ENCODE measurements around the gene DOLPP1.
"Not testable (repeated sequence)": the region's sequence is repeated elsewhere in the genome, so short reads cannot be mapped to it uniquely, and the experiment has no call there.

The DOLPP1 gene

GRCh38 chr9:129033216-129033615 lies 47.7 kb upstream of the DOLPP1 start:
- Histone ChIP-seq H3K9me3 (ENCODE audit: control insufficient read depth, insufficient read depth, low read length) (no peaks in the 10 kb centered on the region), H3K79me2 (ENCODE audit: control insufficient read depth, low read length) (peaks cover 18% of the 10 kb centered on the region), H3K9me2 (replicated peaks; ENCODE audit: control insufficient read depth, low read length) (no peaks in the 10 kb centered on the region), H4K20me1 (ENCODE audit: control insufficient read depth, insufficient read depth, low read depth, low read length) (no peaks in the 10 kb centered on the region), H3F3A (ENCODE audit: control insufficient read depth, insufficient read depth) (no peaks in the 10 kb centered on the region), H3K4me3 (ENCODE audit: low read length) (no peak overlapping the region), H3K27me3 (ENCODE audit: control insufficient read depth, low read length) (no peaks in the 10 kb centered on the region), H3K4me2 (ENCODE audit: low read length) (no peak overlapping the region), H3K27ac (ENCODE audit: low read depth, low read length) (no peak overlapping the region), H3K4me1 (ENCODE audit: control insufficient read depth, low read length) (peaks cover 25% of the 10 kb centered on the region), H3K36me3 (ENCODE audit: control insufficient read depth, low read length) (no peaks in the 10 kb centered on the region)
- TF ChIP-seq, protein P1, sequence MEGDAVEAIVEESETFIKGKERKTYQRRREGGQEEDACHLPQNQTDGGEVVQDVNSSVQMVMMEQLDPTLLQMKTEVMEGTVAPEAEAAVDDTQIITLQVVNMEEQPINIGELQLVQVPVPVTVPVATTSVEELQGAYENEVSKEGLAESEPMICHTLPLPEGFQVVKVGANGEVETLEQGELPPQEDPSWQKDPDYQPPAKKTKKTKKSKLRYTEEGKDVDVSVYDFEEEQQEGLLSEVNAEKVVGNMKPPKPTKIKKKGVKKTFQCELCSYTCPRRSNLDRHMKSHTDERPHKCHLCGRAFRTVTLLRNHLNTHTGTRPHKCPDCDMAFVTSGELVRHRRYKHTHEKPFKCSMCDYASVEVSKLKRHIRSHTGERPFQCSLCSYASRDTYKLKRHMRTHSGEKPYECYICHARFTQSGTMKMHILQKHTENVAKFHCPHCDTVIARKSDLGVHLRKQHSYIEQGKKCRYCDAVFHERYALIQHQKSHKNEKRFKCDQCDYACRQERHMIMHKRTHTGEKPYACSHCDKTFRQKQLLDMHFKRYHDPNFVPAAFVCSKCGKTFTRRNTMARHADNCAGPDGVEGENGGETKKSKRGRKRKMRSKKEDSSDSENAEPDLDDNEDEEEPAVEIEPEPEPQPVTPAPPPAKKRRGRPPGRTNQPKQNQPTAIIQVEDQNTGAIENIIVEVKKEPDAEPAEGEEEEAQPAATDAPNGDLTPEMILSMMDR (IDR thresholded peaks at IDR 0.05; ENCODE audit: low read depth, low read length, poor library complexity, severe bottlenecking), result no peak
- TF ChIP-seq EZH2phosphoT487 (IDR thresholded peaks at IDR 0.05; ENCODE audit: borderline replicate concordance, low read length), result no peak

DNA sequence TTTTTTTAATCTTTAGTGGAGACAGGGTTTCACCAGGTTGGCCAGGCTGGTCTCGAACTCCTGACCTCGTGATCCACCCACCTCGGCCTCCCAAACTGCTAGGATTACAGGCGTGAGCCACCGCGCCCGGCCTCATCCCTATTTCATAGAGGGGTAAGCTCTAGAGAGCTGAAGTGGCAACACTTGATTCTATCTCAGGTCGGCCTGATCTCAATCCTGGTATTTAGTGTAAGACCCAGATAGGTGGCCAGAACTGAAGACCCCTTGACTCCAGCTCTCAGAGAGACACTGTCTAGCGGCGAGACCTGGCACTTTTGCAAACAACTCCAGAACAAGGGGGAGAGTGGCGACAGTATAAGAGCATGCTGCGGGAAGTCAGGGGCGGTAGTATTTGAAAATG lies 45.1 kb upstream of the DOLPP1 start:
- Histone ChIP-seq H3K4me3 (ENCODE audit: low read length) (peak overlapping the region; percentile 70), H3K79me2 (ENCODE audit: control insufficient read depth, low read length) (peaks cover 27% of the 10 kb centered on the region), H3K4me1 (ENCODE audit: control insufficient read depth, low read length) (peaks cover 23% of the 10 kb centered on the region), H3K4me2 (ENCODE audit: low read length) (peak overlapping the region; percentile 73)
- not testable (repeated sequence) for H3K27me3 ChIP-seq (ENCODE audit: control insufficient read depth, low read length); H3K27ac ChIP-seq (ENCODE audit: low read depth, low read length); H3K36me3 ChIP-seq (ENCODE audit: control insufficient read depth, low read length); H3F3A ChIP-seq (ENCODE audit: control insufficient read depth, insufficient read depth); H4K20me1 ChIP-seq (ENCODE audit: control insufficient read depth, insufficient read depth, low read depth, low read length); H3K9me3 ChIP-seq (ENCODE audit: control insufficient read depth, insufficient read depth, low read length); H3K9me2 ChIP-seq (replicated peaks; ENCODE audit: control insufficient read depth, low read length)

- Histone ChIP-seq H3K79me2 (ENCODE audit: control insufficient read depth, low read length) (peaks cover 27% of the 10 kb centered on the region), H4K20me1 (ENCODE audit: control insufficient read depth, insufficient read depth, low read depth, low read length) (no peaks in the 10 kb centered on the region), H3K9me3 (ENCODE audit: control insufficient read depth, insufficient read depth, low read length) (no peaks in the 10 kb centered on the region), H3K27me3 (ENCODE audit: control insufficient read depth, low read length) (no peaks in the 10 kb centered on the region), H3K4me3 (ENCODE audit: low read length) (peak within 1 kb of the TSS; percentile 94), H3K9me2 (replicated peaks; ENCODE audit: control insufficient read depth, low read length) (no peaks in the 10 kb centered on the region), H3F3A (ENCODE audit: control insufficient read depth, insufficient read depth) (no peaks in the 10 kb centered on the region), H3K4me1 (ENCODE audit: control insufficient read depth, low read length) (peaks cover 23% of the 10 kb centered on the region), H3K27ac (ENCODE audit: low read depth, low read length) (no peak within 1 kb of the TSS), H3K4me2 (ENCODE audit: low read length) (peak within 1 kb of the TSS; percentile 86), H3K36me3 (ENCODE audit: control insufficient read depth, low read length) (peaks cover 4% of the 10 kb centered on the region; the same call in 1 of the 2 replicates)
- no peak for TF ChIP-seq EZH2phosphoT487 (IDR thresholded peaks at IDR 0.05; ENCODE audit: borderline replicate concordance, low read length)
- TF ChIP-seq, protein P1 (IDR thresholded peaks at IDR 0.05; ENCODE audit: low read depth, low read length, poor library complexity, severe bottlenecking), result no peak
These were observed 44.5 kb upstream of the DOLPP1 start, which contains the start of gene MIGA2 for GRCh38 chr9:129036241-129036922. MIGA2 (plus strand) TSS chr9:129036626; CDS start chr9:129040595, 3,969 bp downstream.

GRCh38 chr9:129036923-129037766 lies 43.8 kb upstream of the DOLPP1 start:
- Histone ChIP-seq H3K27ac (ENCODE audit: low read depth, low read length) (no peak overlapping the region), H3K4me2 (ENCODE audit: low read length) (peak overlapping the region; percentile 86), H3K4me3 (ENCODE audit: low read length) (peak overlapping the region; percentile 94), H3K27me3 (ENCODE audit: control insufficient read depth, low read length) (no peaks in the 10 kb centered on the region), H3F3A (ENCODE audit: control insufficient read depth, insufficient read depth) (no peaks in the 10 kb centered on the region), H3K4me1 (ENCODE audit: control insufficient read depth, low read length) (peaks cover 23% of the 10 kb centered on the region), H3K9me3 (ENCODE audit: control insufficient read depth, insufficient read depth, low read length) (no peaks in the 10 kb centered on the region), H3K79me2 (ENCODE audit: control insufficient read depth, low read length) (peaks cover 27% of the 10 kb centered on the region), H4K20me1 (ENCODE audit: control insufficient read depth, insufficient read depth, low read depth, low read length) (no peaks in the 10 kb centered on the region), H3K36me3 (ENCODE audit: control insufficient read depth, low read length) (peaks cover 12% of the 10 kb centered on the region), H3K9me2 (replicated peaks; ENCODE audit: control insufficient read depth, low read length) (no peaks in the 10 kb centered on the region)
- TF ChIP-seq EZH2phosphoT487 (IDR thresholded peaks at IDR 0.05; ENCODE audit: borderline replicate concordance, low read length), result no peak
- TF ChIP-seq, protein P1 (IDR thresholded peaks at IDR 0.05; ENCODE audit: low read depth, low read length, poor library complexity, severe bottlenecking), result no peak
